HS-27A (cell line): ENCODE data around the gene FAM229A.
"Not testable (repeated sequence)": the region's sequence is repeated elsewhere in the genome, so short reads cannot be mapped to it uniquely, and the experiment has no call there.

ENCODE experiments used
- DNase-seq: peaks from one replicate; pipeline ENCODE4 v3.0.0-alpha.2; 2012; ENCODE audit warnings: low read depth, missing footprints

FAM229A gene

DNA sequence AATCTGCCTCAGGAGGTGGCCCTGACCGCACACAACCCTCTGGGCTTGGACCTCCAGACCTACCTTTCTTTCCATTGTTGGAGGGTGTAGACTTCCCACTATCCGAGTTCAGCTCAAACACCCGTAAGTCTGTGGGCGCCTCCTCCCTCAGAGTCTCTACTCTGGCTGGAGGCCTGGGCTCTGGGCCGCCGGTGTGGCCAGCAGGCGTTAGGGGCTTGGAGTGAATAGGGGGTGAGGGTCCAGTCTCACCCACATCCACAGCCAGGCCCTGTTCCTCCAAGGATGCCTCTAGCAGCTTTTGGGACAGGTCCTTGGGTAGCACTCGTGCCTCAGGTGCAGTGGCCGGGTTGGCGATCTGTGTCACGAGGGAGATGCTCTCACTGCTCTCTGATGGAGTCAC is 13.9 kb upstream of the FAM229A start:
- no peak for DNase-seq

DNA sequence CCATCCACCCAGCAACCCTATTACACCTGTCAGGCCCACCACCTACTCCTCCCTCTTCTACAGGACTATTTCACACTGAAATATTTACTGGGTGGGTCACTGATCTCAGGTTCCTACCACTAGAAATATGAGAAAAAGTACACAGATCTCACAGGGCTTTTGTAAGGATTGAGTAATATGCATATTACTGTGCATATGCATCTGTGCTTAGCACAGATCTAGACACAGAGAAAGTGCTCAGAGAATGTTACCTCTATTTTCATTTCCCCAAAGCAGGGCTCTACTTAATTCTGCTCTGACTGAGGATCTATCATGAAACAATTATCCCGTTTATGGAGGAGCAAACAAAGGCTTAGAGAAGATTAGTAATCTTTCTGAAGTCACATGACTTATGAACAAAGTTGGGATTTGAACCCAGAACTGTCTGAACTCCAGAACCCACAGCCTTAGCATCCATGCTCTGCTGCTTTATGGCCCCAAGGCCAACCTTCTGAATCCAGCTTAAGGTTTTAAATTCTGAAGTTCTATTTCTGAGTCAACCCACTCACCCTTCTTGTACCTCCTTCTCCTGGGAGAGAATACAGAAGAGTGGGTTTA is 11.8 kb upstream of the FAM229A start:
- no peak for DNase-seq

DNA sequence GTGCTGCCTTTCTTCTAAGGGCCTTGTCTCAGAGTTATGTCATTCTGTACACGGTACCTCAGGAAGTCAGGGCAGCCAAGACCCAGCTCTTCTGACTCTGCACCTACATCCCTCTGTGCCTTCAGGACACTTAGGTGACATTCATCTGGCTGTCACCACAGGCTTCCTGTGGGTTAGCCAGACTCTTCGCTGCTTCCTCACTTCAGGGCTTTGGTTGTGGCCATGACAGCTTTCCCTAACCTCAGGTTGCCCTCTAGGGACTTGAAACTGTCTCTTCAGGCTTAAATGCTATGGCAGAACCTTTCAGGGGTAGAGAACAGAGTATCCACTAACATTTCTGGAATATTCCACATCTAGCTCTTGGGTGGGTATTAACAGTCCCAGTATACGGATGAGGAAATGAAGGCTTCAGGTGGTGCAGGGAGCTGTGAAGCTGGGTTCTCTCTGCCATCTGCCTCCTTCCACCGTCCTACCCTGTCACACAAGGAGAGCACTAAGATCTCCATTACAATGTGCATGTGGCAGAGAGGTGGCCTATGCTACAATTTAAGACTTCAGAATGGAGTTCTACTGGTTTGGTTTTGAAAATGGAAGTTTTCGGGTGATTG is 10.0 kb upstream of the FAM229A start:
- no peak for DNase-seq

- DNase-seq, result no peak
Measured at GRCh38 chr1:32367912-32368635, 5.8 kb upstream of the FAM229A start.

GRCh38 chr1:32365445-32365844 is 3.2 kb upstream of the FAM229A start:
- DNase-seq, result no peak

GRCh38 chr1:32364836-32365235 is 2.6 kb upstream of the FAM229A start:
- DNase-seq, result no peak

DNA sequence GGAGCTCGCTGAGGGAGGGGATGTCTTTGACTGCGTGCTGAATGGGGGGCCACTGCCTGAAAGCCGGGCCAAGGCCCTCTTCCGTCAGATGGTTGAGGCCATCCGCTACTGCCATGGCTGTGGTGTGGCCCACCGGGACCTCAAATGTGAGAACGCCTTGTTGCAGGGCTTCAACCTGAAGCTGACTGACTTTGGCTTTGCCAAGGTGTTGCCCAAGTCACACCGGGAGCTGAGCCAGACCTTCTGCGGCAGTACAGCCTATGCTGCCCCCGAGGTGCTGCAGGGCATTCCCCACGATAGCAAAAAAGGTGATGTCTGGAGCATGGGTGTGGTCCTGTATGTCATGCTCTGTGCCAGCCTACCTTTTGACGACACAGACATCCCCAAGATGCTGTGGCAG is 1.4 kb upstream of the FAM229A start:
- DNase-seq, result no peak

DNA sequence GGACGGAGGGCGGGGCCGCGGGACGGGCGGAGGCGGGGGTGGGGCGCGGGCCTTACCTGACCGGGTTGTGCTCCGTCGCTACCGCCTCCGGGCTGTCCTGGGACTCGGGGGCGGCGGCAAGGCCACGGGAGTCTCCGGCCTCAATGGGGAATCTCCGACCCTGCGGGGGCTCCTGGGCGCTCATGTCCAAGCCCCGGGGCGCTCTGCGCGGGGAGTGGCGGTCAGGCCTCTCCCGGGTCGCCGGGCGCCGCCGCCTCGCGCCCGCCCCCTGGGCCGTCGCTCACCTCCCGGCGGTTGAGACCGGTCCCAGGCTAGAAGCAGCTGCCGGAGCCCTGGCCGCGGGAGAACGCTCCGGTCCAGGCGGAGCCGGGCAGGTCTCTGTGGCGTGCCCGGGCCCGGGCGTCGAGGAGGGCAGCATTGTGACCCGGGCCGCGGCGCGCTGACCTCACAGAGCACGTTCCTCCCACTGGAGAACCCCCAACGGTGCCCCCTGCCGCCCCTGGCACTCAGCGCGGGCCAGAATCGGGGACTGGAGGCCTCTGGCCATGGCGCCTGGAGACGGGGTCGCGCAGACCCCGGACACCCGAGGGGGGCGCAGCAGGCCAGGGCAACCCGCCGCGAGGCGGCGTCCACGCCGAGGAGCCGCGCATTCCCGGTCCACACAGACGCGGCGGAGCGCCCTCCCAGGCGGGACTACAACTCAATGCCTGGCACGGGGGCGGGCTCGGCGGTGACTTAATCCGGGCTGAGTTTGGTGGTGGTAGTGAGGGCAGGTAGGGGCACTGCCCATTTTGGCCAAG is 411 bp downstream of the FAM229A start:
- no peak for DNase-seq

- DNase-seq, result no peak
Measured at GRCh38 chr1:32361308-32361673, 994 bp downstream of the FAM229A start.

DNA sequence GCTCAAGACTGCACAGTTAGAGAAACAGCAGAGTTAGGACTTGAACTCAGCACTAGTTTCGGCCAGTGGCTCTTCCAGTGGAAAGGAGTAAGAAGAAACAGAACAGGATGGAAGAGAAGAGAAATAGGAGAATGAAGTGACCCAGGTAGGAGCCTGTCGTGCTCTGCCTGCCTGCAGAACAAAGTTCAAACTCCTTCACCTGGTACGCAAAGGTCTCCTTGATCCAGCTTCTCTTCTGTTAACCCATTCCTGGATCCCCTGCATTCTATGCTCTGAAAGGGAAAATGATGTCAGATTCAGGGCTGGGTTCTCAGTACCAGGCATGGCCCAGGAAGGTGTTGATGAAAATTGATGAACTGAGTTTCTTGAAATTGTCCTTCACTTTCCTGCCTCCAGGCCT is 3.9 kb downstream of the FAM229A start:
- no peak for DNase-seq

GRCh38 chr1:32357614-32358013 is 4.7 kb downstream of the FAM229A start:
- DNase-seq, result no peak

- no peak for DNase-seq
Measured at GRCh38 chr1:32356478-32356877, 5.8 kb downstream of the FAM229A start.

DNA sequence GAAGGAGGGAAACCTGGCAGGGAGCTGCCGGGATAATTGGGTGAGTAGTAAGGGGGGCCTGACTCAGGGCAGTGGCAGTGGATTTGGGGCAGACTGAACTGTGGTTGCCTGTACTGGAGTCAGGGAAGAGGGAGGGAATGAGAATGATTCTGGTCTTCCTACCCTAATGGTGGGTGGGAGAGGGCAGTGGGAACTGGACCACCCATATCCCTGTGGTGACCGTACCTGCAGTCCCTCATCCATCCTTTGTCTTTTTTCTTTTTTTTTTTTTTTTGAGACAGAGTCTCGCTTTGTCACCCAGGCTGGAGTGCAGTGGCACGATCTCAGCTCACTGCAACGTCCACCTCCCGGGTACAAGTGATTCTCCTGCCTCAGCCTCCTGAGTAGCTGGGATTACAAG is 6.5 kb downstream of the FAM229A start:
- DNase-seq, result not testable (repeated sequence)

GRCh38 chr1:32353886-32354570 is 8.3 kb downstream of the FAM229A start:
- no peak for DNase-seq

GRCh38 chr1:32353431-32353830 is 8.9 kb downstream of the FAM229A start:
- DNase-seq, result no peak

GRCh38 chr1:32352831-32353383 is 9.4 kb downstream of the FAM229A start:
- no peak for DNase-seq

DNA sequence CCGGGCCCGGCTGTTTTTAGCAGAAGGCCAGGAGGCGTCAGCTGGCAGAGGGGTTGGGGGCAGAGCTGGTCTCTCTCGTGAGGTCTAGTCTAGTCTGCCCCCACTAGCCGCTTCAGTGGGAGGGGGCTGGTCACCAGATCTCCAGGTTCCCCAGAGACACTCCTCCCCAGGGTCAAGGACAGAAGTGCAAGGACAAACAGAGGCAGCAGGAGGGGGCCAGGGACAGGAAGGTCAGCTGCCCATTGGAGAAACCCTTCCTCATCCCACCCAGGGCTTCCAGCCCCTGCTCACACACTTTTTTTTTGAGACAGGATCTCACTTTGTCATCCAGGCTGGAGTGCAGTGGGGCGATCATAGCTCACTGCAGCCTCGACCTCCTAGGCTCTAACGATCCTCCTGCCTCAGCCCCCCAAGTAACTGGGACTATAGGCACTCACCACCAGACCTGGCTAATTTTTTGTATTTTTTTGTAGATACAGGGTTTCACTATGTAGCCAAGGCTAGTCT is 10.0 kb downstream of the FAM229A start:
- DNase-seq, result no peak

GRCh38 chr1:32351399-32352238 is 10.7 kb downstream of the FAM229A start:
- peak; percentile 83 for DNase-seq

DNA sequence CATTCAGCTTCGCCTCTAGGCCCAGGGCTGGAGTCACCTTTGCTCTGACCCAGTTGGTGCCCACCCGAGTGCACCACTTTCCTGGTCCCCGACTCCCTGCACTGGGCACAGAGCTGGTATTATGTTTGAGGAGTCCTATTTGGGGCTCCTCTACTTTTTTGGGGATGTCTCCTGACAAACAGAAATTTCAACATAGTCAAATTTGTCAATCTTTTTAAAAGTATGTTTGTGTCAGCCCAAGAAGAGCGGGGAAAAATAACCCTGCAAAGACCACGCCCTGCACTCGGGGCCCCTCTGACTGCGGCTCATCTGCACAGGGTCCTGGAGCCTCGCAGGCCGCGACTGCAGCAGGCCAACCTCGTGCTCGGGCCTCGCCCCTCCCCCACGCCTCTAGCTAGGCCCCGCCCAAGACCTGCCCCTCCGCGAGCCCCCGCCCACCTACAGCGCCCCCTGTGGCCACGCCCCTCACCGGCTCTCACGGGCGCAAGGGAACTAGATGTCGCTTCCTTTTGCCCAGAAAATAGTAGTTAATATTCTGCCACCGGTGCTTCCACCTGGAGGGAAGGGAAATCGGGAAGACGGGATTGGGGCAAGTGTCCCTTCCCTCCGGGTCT is 11.4 kb downstream of the FAM229A start:
- DNase-seq, result no peak

GRCh38 chr1:32349211-32349708 is 13.0 kb downstream of the FAM229A start:
- DNase-seq, result no peak
